ENCODE results near the gene CACNA2D2.

DNA sequence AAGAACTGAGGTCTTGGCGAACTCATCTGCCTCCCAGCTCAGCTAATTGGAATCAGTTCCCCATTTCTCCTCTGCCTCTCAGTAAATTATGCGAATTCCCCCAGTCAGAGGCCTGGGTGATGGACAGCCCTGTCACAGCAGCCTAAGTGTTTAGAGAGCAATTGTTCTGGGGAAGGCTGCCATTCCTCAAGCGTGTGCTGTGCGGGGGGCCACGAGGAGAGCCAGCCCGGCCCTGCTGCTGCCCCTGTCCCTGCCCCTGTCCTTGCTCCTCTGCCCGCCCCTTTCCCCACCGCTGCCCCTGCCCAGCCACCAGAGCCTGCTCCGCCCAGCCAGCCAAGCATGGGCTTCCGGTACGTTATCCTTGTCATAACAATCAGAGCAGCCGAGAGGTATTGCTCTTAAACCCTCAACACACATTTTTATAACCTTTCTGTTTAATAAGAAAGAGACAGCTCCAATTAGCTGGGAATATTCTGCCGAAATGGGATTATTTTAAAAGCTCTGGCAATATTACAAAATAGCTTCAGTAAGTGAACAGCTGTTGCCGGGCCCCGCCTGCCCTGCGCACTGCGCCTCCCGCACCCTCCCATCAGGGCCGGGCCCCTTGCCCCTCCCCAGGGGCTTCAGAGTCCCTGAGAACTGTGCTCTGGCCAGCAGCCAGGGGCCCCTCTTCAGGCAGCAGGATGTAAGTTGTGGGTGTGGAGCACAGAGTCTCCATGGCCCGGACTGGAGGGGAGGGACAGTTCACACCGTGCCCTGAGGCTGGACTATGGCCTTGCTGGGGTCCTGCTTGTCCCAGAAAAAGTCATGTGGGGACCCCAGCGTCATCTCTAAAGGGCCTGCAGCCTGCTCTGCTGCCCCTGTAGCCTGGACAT is 12.4 kb upstream of the CACNA2D2 start:
- TF ChIP-seq, protein P1, sequence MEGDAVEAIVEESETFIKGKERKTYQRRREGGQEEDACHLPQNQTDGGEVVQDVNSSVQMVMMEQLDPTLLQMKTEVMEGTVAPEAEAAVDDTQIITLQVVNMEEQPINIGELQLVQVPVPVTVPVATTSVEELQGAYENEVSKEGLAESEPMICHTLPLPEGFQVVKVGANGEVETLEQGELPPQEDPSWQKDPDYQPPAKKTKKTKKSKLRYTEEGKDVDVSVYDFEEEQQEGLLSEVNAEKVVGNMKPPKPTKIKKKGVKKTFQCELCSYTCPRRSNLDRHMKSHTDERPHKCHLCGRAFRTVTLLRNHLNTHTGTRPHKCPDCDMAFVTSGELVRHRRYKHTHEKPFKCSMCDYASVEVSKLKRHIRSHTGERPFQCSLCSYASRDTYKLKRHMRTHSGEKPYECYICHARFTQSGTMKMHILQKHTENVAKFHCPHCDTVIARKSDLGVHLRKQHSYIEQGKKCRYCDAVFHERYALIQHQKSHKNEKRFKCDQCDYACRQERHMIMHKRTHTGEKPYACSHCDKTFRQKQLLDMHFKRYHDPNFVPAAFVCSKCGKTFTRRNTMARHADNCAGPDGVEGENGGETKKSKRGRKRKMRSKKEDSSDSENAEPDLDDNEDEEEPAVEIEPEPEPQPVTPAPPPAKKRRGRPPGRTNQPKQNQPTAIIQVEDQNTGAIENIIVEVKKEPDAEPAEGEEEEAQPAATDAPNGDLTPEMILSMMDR (IDR thresholded peaks at IDR 0.05), result no peak
- TF ChIP-seq EP300 (IDR thresholded peaks at IDR 0.05), result no peak
